NCI-H524 treated with DMSO at 0.1 percent for 48 hours (cell line): ENCODE measurements around the gene OSBPL6.

Experiments
- DNase-seq: peaks from one replicate; lab custom pipeline; 2025; lab: John Stamatoyannopoulos, UW

The OSBPL6 gene

DNA sequence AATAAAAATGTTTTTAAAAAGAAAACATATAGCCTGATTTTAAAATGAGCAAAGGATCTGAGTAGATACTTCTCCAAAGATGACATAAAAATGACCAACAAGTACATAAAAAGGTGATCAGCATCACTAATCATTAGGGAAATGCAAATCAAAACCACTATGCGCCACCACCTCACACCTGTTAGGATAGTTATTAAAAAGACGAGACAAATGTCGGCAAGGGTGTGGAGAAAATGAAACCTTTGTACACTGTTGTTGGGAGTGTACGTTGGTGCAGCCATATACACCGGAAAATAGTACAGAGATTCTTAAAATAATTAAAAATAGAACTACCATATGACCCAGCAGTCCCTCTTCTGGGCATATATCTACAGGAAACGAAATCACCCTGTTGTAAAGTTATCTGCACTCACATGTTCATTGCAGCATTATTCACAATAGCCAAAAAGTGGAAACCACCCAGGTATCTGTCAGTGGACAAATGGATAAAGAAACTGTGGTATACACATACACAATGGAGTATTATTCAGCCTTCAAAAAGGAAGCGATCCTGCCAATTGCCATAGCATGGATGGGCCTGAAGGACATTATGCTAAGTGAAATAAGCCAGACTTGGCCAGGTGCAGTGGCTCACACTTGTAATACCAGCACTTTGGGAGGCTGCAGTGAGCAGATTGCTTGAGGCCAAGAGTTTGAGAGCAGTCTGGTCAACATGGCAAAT, 165.0 kb downstream of the OSBPL6 start:
- DNase-seq = peak; percentile 42

DNA sequence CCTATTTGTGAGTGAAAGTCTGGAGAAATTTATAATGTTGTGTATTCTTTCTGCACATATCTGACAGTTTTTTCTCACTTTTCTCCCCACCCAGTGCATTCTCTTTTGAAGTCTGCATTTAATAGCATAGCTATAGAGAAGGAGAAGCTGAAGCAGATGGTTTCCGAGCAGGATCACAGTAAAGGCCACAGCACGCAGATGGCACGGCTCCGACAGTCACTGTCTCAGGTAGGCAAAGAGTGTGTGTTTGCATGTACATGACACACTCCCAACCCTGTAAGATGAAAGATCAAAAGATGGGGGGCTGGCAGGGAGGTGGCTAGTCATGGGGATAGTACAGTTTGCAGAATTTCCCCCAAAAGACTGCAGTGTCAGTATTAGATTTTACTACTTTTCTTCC, 167.3 kb downstream of the OSBPL6 start:
- peak; percentile 22 for DNase-seq

DNA sequence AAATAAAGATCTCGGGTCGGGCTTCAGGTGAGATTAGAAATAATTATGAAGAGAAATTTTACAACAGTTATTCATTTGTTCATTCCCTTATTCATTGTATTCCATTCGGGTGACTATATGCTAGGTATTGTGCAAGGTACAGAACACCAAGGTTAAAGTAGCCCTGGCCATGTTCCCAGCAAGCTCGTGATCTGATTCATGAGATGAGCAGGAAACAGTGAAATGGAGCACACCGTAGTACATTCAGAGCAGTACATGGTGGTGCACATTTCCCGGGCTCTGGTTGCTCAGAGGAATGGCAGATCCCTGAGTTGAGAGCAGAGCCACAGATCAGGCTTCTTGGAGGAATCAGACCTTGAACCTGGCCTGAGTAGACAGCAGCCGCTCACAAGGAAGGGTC, 168.9 kb downstream of the OSBPL6 start:
- DNase-seq = no peak

DNA sequence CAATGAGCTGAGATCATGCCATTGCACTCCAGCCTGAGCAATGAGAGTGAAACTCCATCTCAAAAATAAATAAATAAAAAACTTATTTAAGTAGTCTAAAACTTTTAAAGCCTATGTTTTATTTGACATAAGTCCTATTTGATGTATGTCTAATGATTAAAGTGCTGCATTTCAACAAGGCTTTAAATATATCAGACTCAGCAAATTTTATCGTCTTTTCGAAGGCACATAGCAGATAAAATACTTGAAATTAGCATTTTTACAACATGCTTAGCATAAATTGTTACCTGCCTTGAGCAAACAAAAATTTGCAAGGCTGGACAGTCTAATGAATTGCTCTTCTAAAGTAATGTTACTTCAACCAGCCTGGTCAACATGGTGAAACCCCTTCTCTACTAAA, 170.8 kb downstream of the OSBPL6 start:
- DNase-seq = no peak

DNA sequence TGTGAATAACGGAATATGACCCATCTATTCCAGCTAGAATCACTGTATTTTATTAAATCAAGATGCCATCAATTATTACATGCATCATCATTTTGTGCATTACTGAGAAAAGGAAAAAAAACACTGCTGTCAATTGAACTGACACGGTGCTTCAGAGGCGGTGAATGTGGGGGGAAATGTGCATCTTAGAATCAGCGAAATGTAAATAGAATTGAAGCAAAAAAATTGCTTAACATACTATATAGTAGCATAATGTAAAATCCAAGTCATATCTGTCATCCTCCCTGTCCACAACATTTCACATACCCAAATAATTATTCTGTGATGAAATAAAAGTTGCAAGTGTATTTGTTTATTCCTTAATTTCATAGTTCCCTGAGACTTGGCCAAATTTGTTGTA, 172.1 kb downstream of the OSBPL6 start:
- DNase-seq = no peak

DNA sequence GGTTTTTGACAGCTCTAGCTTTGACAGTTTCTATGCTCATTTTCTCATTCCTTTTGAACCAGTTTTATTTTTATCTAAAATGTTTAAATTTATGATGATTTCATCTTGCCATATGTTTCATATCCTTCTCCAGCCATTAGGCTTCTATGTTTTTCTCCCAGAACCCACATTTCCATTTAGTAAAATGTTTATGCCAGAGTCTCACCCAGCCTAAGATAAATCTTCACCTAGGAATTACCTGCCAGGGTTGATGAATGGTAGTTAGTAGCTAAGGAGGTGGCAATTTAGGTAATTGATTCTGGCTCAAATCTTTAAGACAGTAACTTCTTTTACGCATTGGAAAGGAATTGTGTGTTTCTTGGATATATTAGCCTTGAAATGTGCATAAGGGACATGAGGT, 173.0 kb downstream of the OSBPL6 start:
- DNase-seq = no peak

DNA sequence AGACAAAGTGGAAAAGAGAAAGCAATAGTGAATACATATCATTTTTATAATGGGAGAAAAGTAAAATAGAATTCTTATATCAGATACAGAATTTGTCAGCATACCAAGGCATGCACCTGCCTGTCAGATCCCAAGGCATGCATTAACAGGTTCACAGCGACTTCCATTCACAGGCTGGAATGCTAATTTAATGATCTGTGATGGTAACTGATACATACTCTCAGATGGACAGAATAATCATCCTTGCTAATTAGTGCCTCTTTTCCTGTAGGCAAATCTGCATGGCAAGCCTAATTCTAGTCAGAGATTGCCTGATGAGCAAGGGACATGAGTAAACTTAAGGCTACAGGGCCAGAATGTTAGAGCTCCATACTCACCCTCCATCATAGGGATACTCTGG, 180.6 kb downstream of the OSBPL6 start:
- DNase-seq = no peak

DNA sequence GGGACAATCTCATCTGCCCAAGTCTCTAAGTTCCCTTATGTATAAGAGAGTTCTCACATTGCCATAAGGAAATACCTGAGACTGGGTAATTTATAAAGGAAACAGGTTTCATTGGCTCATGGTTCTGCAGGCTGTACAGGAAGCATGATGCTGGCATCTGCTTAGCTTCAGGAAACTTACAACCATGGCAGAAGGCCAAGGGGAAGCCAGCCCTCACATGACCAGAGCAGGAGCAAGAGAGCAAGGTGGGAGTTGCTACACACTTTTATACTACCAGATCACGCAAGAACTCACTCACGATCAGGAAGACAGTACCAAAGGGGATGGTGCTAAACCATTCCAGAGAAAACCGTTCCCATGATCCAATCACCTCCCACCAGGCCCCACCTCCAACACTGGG, 182.7 kb downstream of the OSBPL6 start:
- no peak for DNase-seq

DNA sequence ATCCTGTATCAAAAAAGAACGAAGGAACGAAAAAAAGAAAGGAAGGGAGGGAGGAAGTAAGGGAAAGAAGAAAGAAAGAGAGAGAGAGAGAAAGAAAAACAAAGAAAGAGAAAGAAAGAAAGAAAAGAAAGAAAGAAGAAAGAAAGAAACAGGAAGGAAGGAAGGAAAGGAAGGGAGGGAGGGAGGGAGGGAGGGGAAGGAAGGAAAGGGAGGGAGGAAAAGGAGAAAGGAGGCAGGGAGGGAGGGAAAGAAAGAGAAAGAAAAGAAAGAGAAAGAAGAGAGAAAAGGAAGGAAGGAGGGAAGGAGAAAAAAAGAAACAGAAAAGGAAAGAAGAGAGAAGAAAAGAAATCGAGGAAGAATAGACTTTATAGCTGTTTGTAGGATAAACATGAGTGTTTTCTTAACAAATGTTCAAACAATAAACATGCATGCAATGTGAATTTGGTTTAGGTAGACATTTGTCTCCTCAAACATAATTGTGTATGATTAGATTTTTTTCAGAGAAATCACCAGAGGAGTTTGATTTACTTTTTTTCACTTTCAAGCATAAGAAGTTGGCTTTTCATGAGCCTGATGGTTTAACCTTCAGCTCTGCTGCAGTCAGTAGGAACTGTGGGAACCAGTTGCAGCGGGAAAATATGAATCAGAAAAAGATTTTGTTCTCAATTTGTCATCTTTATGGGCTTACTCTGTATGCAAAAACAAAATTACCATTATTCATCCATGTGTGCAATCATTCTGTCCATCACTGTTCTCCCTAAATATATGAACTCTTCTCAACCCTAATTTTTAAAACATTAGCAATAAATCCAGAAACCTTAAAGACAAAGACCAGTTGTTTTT, 185.1 kb downstream of the OSBPL6 start:
- DNase-seq = no peak

DNA sequence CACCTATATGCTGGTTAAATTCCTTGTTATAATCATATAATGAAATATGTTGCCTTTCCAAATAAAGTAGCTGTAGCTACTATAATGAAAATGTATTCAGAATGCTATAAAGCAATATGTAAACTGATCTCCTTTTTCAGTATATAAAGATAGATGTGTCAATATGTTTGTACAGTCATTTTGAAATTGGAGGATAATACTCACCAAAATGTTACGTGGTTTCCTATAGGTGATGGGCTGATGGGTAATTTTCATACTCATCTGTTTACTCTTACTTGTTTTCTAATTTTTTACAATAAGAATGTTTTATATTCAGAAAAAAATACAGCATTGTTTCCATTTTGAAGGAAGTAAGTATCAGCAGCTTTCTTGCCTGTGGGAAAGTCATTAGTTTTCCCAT, 186.5 kb downstream of the OSBPL6 start:
- no peak for DNase-seq

- DNase-seq = no peak
Measured at GRCh38 chr2:178383718-178384117, 189.4 kb downstream of the OSBPL6 start.

- no peak for DNase-seq
Measured at GRCh38 chr2:178385595-178386148, 191.4 kb downstream of the OSBPL6 start.

DNA sequence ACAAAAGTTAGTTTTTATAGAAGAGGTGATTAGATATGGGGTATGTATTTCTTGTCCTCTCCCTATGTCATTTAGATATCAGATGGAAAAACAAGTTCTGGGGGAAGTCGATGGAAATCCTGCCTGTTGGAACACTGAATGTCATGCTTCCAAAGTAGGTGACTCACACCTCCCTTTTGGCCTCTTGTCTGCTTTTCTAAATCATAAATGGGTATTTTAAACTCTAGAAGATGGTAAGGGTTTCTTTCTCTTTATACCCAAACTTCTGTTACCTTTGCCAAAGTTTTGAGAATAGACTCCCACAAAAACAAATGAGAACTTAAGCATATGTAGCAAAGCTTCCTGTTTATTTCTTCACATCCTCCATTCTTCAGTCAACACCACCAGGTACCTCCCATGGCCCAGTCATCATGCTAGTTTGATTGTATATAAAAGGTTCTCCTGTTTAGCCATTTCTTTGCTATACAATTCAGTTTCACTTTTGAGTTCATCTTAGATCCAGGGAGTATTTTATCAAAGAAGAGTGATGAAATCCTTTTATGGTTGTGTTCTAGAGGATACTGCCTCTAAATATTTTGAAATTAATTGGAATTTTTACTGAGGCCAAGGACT, 192.8 kb downstream of the OSBPL6 start:
- no peak for DNase-seq

DNA sequence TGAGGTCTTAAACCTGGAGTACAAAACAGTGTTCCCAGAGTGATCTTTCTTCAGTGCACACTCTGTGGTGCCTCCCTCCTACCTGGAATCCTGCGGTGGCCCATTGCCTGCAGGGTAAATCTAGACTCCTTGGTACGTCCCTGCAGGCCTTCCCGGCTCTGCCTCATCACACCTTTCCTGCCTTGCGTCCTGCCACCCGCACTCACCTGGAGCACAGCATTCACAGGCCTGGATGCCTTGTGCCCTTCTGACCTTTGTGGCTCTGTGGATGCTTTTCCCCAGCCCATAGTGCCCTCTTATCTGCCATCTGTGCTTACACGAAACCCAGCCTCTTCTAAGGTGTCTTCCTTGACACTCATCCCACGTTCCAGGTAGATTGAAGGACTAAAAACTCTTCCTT, 194.0 kb downstream of the OSBPL6 start:
- no peak for DNase-seq

DNA sequence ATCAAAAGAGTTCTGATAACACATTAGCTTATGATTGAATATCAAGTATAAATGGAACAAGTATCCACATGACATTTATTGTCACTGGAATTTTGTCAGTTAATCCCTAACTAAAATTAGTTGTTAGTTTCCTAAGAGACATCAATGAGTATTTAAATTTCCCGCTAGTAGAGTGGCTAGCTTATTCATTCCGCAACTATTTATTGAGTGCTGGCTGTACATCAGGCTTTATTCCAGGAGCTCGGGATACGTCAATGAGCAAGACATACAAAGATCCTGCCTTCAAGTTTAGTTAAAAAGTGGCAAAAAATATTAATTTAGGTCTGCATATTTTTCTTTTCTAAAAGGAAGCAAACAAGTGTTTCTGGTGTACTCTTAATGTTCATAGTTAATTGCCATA, 197.4 kb downstream of the OSBPL6 start:
- no peak for DNase-seq

GRCh38 chr2:178392215-178392614, 197.9 kb downstream of the OSBPL6 start:
- DNase-seq = no peak

GRCh38 chr2:178394859-178395258, 200.5 kb downstream of the OSBPL6 start:
- DNase-seq = no peak

- DNase-seq = no peak
Measured at GRCh38 chr2:178395295-178395694, 201.0 kb downstream of the OSBPL6 start.

GRCh38 chr2:178395941-178396570, 201.7 kb downstream of the OSBPL6 start:
- no peak for DNase-seq

DNA sequence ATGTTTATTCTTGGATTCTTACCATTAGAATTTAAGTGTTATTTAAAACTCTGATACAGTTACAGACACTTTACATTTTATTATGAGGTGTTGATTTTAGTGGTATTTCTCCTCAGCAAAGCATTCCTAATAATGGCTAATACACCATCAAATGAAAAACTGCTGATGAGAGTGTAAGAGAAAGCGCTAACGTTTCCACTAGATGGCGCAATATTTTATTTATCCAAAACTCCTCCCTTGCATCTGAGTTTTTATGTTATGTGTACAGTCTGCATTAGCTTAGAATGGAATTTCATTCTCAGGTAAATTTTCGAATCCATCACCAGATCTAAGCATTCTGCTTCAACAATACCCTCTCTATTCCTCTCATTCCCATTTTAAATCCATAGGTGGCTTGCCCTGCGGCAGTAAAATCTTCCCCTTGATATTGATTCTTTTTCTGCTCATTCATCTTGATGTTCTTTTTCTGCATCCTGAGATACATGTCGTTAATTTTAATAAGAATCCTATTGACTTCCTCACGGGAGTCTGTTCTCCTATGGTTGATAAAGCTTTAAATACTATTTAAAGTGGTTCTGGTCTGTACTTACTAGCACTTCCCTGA, 202.8 kb downstream of the OSBPL6 start:
- DNase-seq = no peak

GRCh38 chr2:178401994-178402437, 207.7 kb downstream of the OSBPL6 start:
- no peak for DNase-seq
